GM18517 (cell line): ENCODE measurements around the gene ELL.

Experiments used
- ATAC-seq: cut with Tn5 transposase; IDR thresholded peaks from one replicate; pipeline ENCODE4 v1.9.1; 2021; ENCODE audit warnings: mild to moderate bottlenecking, moderate library complexity; ENCODE audit not compliant: unreplicated experiment

The ELL gene

GRCh38 chr19:18449552-18449951, 72.3 kb downstream of the ELL start:
- ATAC-seq: no peak

DNA sequence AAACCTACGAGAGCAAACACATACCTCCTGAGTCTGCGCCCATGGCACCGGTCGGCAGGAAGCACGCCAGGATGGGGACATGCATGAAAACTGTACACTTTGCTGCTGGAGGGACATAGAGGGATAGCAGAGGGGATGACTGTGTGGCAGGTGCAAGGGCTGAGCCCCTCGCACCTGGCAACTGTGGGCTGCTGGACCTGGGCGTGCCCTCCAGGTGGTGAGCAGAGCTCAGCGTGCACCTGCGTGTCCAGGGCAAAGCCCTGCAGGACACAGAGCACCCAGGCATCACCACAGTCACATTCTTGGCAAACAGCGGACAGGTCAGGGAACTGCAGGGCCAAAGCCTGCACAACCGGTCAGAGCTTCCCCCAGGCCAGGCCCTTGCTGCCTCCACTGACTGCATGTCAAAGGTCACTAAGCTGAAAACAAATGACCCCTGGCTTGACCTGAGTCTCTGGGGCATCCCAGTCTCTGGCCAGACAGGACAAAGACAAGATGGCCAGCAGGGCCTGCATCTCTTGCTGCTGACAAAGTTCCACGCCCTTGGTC, 75.0 kb downstream of the ELL start:
- no peak for ATAC-seq

DNA sequence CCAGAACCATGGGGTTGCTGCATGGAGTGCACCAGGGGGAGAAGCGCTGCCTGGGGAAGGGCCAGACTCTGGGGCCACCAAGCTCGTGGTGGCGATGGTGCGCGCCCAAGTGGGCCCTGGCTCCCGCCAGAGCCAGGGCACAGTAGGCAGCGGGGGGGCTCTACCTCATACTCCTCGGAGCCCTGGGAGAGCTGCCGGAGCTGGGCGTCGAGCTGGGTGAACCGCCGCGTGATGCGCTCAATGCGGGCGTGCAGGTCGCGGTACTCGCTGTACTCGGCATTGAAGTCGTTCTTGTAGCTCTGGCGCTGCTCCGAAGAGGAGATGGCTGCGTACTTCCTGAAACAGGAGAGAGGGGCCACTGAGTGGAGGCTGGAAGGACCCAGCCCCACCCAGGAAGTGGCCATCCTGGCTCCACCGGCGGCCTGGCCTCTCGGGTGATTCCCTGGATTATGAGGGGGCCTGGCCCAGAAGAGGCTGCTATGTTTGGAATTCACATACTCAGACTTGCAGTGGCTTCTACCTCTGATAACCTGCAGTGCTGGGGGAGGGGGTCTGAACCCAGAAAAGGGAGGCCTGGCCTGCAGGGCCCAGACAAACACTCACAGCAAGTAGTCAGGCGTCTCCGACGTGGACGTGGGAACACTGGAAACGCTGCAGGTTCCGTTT, 75.6 kb downstream of the ELL start:
- ATAC-seq: no peak

GRCh38 chr19:18445262-18445948, 76.5 kb downstream of the ELL start:
- no peak for ATAC-seq

GRCh38 chr19:18444513-18444912, 77.4 kb downstream of the ELL start:
- no peak for ATAC-seq

DNA sequence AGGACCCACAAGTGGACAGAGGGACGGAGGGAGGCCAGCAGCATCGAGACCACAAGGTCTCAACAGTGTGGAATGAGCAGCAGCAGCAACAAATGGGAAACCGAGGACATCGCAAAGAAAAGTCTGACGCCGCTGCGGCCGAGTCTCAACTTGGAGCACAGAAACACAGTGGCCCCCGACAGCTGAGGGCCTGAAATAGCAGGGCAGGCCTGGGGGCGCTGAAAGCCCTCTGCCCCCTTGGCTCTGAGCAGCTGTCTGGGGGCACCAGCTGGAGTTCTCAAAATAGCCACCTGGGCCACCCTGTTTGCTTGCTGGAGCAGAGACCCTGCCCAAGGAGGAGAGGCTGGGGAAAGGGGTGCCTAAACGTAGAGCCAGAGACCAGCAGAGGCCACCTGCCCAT, 78.0 kb downstream of the ELL start:
- ATAC-seq: no peak

- ATAC-seq: no peak
These were observed 78.5 kb downstream of the ELL start for GRCh38 chr19:18443406-18443805.

DNA sequence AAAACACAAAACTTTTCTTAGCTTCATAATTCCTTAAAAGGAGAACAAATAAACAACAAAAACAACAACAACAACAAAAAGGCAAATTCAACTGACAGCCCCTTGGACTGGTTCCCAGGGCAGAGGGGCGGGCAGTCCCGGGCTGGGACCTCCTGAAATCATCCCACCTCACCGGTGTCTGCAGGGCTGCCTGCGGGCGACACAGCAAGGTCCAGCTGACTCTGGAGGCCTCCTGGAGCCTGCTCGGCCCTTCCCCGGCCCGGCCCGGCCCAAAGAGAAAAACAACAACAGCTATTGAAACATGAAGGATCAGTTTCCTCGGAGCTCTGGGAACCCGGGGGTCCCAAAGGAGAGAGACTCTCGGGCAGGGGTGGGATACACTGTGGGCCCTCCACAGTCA, 78.9 kb downstream of the ELL start:
- ATAC-seq: no peak

DNA sequence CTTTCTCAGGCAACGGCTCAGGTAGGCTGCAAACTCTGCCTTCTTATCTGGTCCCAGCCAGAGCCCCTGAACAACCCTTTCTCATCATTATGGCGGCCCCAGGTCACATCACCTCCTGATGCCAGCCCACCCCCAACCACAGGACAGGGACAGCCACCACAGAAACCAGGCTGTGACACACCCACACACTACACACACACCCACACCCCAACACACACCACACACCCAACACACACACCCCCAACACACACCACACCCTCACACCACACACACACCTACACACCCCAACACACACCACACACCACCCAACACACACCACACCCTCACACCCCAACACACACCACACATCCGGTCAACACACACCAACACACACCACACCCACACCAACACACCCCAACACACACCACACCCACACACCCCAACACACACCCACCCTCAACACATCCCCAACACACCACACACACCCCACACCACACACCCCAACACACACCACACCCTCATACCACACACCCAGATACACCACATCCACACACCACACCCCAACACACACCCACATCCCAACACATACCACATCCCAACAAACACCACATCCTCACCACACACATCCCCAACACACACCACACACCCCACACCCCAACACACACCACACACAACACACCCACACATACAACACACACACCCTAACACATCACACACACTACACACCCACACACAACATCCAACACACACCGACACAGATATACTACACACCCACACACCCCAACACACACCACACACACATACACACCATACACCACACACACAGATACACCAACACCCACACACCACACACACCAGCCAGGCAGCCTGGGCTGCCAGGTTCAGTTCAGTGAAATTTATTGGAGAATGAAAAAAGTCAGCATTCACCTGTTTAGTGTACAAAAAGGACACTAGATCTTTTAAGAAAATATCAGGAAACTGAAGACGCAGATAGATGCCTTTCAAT, 79.8 kb downstream of the ELL start:
- ATAC-seq: no peak

- ATAC-seq: no peak
These were observed 80.7 kb downstream of the ELL start for GRCh38 chr19:18440936-18441803.

GRCh38 chr19:18440415-18440877, 81.4 kb downstream of the ELL start:
- ATAC-seq: no peak

- no peak for ATAC-seq
These were observed 82.0 kb downstream of the ELL start for GRCh38 chr19:18439910-18440237.

GRCh38 chr19:18439025-18439909, 82.6 kb downstream of the ELL start:
- no peak for ATAC-seq

GRCh38 chr19:18438331-18439024, 83.4 kb downstream of the ELL start:
- no peak for ATAC-seq

DNA sequence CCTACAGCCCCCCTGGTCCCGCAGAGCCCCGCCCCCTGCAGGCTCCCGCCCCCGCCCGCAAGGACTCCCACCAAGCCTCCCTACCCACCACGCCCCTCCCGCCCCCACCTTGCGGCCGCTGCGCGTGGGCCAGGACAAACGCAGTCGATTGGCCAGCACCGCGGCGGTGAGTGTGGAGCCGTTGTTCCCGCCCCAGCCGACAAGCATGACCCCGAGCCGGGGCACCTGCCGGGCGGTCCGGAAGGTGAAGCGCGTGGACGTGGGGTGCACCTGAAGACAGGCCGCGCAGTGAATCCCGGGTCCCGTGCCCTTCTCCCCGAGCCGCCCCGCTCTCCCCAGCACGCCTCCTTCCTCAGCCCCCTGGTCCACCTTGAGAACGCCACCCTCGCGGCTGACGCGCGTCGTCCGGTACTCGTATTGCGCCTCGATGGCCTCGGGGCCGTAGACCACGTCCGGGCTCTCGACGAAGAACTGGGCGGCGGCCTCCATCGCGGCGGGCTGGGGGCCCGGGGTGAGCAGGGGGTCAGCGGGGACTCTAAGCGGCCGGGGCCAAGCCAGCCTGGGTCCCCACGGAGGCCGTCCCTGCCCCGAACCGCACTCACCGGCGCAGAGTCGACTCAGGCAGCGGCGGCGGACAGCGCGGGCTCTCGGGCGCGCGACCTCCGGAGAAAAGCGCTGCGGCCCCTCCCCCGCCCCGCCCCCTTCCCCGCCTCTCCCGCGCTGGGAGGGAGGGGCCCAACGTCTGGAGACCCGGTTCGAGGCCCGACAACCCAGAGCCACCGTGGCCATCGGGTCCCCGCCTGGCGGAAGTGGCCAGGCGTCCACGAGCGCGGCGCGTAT, 84.2 kb downstream of the ELL start, which contains the start of gene ISYNA1:
Gene ISYNA1, minus strand, starts transcription at position 643 of the 840 bp plus-strand sequence. Its CDS starts 154 bp downstream, at position 489.
- no peak for ATAC-seq

GRCh38 chr19:18436671-18437490, 85.0 kb downstream of the ELL start:
- no peak for ATAC-seq
